HL-60 (cell line): ENCODE data around the gene DIP2C.
"Not testable (repeated sequence)": the region's sequence is repeated elsewhere in the genome, so short reads cannot be mapped to it uniquely, and the experiment has no call there.

ENCODE experiments used
- DNase-seq, 2 experiments: peaks; one replicate each; pipeline ENCODE4 v3.0.0-alpha.2; 2010 to 2020; ENCODE audit warnings: low read depth in 1 of 2, low spot score in 1 of 2
- H3K27ac ChIP-seq: fragments of 250-450 bp; sonication (Bioruptor Pico); replicated peaks from 2 replicates; pipeline ENCODE4 v1.5.1; 2020; ENCODE audit warnings: mild to moderate bottlenecking, moderate library complexity
- H3K27me3 ChIP-seq: fragments of 250-450 bp; sonication (Bioruptor Pico); 2 replicates; pipeline ENCODE4 v1.5.1; 2021; ENCODE audit warnings: mild to moderate bottlenecking, moderate library complexity; ENCODE audit not compliant: insufficient read depth, poor library complexity, severe bottlenecking
- H3K4me3 ChIP-seq: replicated peaks from 2 replicates; pipeline ENCODE4 v1.5.1; 2011; ENCODE audit warnings: mild to moderate bottlenecking, control low read depth, low read length; ENCODE audit not compliant: insufficient read depth
- GABPA ChIP-seq: IDR thresholded peaks from 2 replicates; pipeline ENCODE4 v1.6.1; 2012; ENCODE audit warnings: low read depth
- POLR2AphosphoS5 ChIP-seq: IDR thresholded peaks from 2 replicates; pipeline ENCODE4 v1.6.1; 2012; ENCODE audit warnings: low read depth
- SPI1 ChIP-seq: IDR thresholded peaks from 2 replicates; pipeline ENCODE4 v1.6.1; 2012; ENCODE audit warnings: low read depth, mild to moderate bottlenecking, borderline replicate concordance
- TF ChIP-seq, protein P1 (sequence below): IDR thresholded peaks from one replicate; pipeline ENCODE4 v1.5.1; 2011; ENCODE audit warnings: low read length, control low read depth, inconsistent platforms; ENCODE audit not compliant: insufficient read depth
- TF ChIP-seq, protein P2 (sequence below): IDR thresholded peaks from 2 replicates; pipeline ENCODE4 v1.6.1; 2012; ENCODE audit warnings: low read depth; ENCODE audit not compliant: insufficient replicate concordance

Gene DIP2C

DNA sequence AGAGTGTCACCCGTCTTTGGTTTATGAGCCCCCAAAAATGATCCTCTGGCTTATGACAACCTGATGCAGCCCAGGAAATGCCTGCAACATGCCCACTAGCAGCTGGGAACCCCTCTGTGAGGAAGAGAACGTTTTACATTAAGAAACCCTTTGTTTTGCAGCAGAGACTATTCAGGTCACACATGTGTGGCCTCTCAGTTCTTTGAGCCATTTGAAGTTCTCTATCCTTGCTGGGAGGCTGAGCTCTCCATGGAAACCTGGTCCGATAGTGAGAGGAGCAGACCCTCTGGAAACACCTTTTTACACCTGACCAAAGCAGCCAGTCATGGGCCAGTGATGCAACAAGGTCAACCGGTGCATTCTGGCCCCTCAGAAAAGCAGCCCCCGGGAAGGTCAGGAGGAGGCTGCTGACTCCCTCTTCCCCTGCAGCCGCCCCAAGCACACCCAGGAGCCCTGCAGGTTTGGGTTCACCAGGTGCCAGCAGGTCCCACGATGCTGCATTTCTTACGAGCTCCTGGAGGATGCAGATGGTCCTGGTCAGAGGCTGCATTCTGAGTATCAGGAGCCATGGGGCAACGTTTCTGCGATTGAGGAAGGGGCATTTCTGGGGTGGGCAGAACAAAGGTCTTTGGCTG is 419.9 kb downstream of the DIP2C start:
- DNase-seq = no peak
- TF ChIP-seq, protein P1, sequence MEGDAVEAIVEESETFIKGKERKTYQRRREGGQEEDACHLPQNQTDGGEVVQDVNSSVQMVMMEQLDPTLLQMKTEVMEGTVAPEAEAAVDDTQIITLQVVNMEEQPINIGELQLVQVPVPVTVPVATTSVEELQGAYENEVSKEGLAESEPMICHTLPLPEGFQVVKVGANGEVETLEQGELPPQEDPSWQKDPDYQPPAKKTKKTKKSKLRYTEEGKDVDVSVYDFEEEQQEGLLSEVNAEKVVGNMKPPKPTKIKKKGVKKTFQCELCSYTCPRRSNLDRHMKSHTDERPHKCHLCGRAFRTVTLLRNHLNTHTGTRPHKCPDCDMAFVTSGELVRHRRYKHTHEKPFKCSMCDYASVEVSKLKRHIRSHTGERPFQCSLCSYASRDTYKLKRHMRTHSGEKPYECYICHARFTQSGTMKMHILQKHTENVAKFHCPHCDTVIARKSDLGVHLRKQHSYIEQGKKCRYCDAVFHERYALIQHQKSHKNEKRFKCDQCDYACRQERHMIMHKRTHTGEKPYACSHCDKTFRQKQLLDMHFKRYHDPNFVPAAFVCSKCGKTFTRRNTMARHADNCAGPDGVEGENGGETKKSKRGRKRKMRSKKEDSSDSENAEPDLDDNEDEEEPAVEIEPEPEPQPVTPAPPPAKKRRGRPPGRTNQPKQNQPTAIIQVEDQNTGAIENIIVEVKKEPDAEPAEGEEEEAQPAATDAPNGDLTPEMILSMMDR = no peak
- TF ChIP-seq SPI1 (no peak), POLR2AphosphoS5 (no peak), GABPA (no peak)
- TF ChIP-seq, protein P2, sequence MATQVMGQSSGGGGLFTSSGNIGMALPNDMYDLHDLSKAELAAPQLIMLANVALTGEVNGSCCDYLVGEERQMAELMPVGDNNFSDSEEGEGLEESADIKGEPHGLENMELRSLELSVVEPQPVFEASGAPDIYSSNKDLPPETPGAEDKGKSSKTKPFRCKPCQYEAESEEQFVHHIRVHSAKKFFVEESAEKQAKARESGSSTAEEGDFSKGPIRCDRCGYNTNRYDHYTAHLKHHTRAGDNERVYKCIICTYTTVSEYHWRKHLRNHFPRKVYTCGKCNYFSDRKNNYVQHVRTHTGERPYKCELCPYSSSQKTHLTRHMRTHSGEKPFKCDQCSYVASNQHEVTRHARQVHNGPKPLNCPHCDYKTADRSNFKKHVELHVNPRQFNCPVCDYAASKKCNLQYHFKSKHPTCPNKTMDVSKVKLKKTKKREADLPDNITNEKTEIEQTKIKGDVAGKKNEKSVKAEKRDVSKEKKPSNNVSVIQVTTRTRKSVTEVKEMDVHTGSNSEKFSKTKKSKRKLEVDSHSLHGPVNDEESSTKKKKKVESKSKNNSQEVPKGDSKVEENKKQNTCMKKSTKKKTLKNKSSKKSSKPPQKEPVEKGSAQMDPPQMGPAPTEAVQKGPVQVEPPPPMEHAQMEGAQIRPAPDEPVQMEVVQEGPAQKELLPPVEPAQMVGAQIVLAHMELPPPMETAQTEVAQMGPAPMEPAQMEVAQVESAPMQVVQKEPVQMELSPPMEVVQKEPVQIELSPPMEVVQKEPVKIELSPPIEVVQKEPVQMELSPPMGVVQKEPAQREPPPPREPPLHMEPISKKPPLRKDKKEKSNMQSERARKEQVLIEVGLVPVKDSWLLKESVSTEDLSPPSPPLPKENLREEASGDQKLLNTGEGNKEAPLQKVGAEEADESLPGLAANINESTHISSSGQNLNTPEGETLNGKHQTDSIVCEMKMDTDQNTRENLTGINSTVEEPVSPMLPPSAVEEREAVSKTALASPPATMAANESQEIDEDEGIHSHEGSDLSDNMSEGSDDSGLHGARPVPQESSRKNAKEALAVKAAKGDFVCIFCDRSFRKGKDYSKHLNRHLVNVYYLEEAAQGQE = no peak
- H3K27ac ChIP-seq = no peak overlapping the region
- H3K27me3 ChIP-seq = no peaks in the 10 kb centered on the region
- no peak overlapping the region for H3K4me3 ChIP-seq

DNA sequence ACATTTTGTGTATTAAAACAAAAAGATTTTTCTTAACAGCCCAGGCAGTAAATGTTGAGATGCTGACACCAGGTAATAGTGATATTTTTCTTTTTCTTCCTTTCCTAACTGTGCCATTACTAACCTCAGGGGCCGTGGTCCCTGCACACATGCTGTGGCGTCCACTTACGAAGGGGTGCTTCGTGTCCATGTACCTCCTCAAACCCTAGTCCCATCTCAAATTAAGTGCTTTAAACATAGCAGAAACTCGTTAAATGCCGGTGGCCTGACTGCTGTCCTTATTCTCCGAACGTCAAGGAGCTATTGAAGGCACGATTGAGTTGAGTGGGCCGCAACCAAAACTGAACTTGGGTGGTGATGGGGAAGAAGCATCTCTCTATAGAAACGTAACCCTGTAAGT is 421.8 kb downstream of the DIP2C start:
- H3K27me3 ChIP-seq = no peaks in the 10 kb centered on the region
- no peak overlapping the region for H3K27ac ChIP-seq
- H3K4me3 ChIP-seq = no peak overlapping the region
- no peak for DNase-seq
- TF ChIP-seq GABPA = no peak
- TF ChIP-seq, protein P1 = no peak
- TF ChIP-seq SPI1 = no peak
- TF ChIP-seq, protein P2 = no peak
- TF ChIP-seq POLR2AphosphoS5 = no peak

DNA sequence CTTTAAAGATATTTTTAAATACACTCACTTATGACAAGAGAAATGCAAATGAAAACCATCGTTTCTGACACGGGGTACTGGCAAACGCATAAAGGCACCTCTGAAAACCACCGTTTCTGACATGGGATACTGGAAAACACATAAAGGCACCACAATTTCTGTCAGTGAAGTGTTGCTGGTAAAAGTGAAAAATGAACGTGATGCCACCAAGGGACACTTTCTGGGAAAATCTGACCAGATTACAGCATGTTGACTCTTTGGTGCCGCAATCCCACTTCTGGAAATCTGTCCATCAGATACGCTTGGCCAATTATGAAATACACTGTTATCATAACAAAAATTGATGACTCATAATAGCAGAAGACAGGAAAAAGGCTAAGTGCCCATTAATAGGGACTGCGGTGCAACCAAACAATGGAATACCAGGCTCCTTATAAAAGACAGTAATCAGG is 422.5 kb downstream of the DIP2C start:
- H3K27ac ChIP-seq = no peak overlapping the region

DNA sequence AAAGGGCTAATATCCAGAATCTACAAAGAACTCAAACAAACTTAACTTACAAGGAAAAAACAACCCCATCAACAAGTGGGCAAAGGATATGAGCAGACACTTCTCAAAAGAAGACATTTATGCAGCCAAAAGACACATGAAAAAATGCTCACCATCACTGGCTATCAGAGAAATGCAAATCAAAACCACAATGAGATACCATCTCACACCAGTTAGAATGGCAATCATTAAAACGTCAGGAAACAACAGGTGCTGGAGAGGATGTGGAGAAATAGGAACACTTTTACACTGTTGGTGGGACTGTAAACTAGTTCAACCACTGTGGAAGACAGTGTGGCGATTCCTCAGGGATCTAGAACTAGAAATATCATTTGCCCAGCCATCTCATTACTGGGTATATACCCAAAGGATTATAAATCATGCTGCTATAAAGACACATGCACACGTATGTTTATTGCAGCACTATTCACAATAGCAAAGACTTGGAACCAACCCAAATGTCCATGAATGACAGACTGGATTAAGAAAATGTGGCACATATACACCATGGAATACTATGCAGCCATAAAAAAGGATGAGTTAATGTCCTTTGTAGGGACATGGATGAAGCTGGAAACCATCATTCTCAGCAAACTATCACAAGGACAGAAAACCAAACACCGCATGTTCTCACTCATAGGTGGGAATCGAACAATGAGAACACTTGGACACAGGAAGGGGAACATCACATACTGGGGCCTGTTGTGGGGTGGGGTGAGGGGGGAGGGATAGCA is 423.5 kb downstream of the DIP2C start:
- H3K27ac ChIP-seq, H3K4me3 ChIP-seq, DNase-seq, H3K27me3 ChIP-seq: not testable (repeated sequence)

More for the DNA sequence above, 422.5 kb downstream of the DIP2C start:
- DNase-seq = no peak
- Histone ChIP-seq H3K4me3 (no peak overlapping the region), H3K27me3 (no peaks in the 10 kb centered on the region)
- TF ChIP-seq POLR2AphosphoS5 (no peak), SPI1 (no peak), GABPA (no peak)
- TF ChIP-seq, protein P2 = no peak
- TF ChIP-seq, protein P1 = no peak

DNA sequence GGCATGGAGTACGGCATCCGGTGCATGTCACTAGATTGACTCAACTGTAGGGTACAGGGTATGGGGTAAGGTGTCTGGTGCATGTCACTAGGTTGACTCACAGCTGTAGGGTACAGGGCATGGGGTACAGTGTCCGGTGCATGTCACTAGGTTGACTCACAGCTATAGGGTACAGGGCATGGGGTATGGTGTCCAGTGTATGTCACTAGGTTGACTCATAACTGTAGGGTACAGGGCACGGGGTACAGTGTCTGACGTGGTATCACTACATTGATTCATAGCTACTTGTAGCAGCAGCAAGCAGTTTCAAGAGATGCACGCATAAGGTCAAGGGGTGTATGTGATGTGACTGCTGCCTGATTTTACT is 424.4 kb downstream of the DIP2C start:
- H3K4me3 ChIP-seq, H3K27ac ChIP-seq, DNase-seq, H3K27me3 ChIP-seq: not testable (repeated sequence)
